Mucosa of stomach (tissue), 1 donor: ENCODE measurements around the gene ASIC3.

ENCODE experiments used
- H3K27me3 ChIP-seq: one replicate; pipeline ENCODE4 v1.7.0; 2013; ENCODE audit warnings: mild to moderate bottlenecking, low read length; ENCODE audit not compliant: control insufficient read depth, insufficient read depth
- H3K36me3 ChIP-seq: one replicate; pipeline ENCODE4 v1.7.0; 2013; ENCODE audit warnings: low read length; ENCODE audit not compliant: control insufficient read depth, insufficient read depth
- H3K4me1 ChIP-seq: one replicate; pipeline ENCODE4 v1.7.0; 2013; ENCODE audit warnings: mild to moderate bottlenecking, low read length; ENCODE audit not compliant: control insufficient read depth, insufficient read depth
- H3K4me3 ChIP-seq: one replicate; pipeline ENCODE4 v1.7.0; 2013; ENCODE audit warnings: low read length
- H3K9ac ChIP-seq: one replicate; pipeline ENCODE4 v1.7.0; 2013; ENCODE audit warnings: mild to moderate bottlenecking, low read length, moderate library complexity
- H3K9me3 ChIP-seq: one replicate; pipeline ENCODE4 v1.7.0; 2013; ENCODE audit warnings: mild to moderate bottlenecking, low read length, moderate library complexity; ENCODE audit not compliant: control insufficient read depth
- donor health status: Pancreatic carcinoma.

Gene ASIC3

GRCh38 chr7:151075662-151075971, 27.3 kb downstream of the ASIC3 start:
- Histone ChIP-seq H3K9me3 (no peaks in the 10 kb centered on the region), H3K36me3 (peaks cover 11% of the 10 kb centered on the region), H3K4me3 (no peak overlapping the region), H3K27me3 (no peaks in the 10 kb centered on the region), H3K9ac (no peak overlapping the region), H3K4me1 (peaks cover 24% of the 10 kb centered on the region)

DNA sequence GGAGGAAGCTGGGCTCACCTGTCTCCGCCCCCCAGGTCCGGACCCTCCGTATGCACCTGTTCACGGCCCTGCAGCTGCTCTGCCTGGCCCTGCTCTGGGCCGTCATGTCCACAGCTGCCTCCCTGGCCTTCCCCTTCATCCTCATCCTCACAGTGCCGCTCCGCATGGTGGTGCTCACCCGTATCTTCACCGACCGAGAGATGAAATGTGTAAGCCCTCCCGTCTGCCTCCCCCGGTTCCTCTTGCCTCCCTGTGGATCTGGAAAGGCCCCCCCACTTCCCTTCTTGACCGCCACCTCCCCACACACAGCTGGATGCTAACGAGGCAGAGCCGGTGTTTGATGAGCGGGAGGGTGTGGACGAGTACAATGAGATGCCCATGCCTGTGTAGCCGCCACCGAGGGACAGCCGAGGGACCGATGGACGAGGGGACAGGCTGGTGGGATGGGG, 27.7 kb downstream of the ASIC3 start:
- Histone ChIP-seq H3K4me3 (no peak overlapping the region), H3K9ac (no peak overlapping the region), H3K27me3 (no peaks in the 10 kb centered on the region), H3K36me3 (peaks cover 11% of the 10 kb centered on the region), H3K9me3 (no peaks in the 10 kb centered on the region), H3K4me1 (peaks cover 27% of the 10 kb centered on the region)

GRCh38 chr7:151076863-151077704, 28.8 kb downstream of the ASIC3 start:
- H3K36me3 ChIP-seq: peaks cover 11% of the 10 kb centered on the region
- H3K4me1 ChIP-seq: peaks cover 38% of the 10 kb centered on the region
- H3K4me3 ChIP-seq: no peak overlapping the region

GRCh38 chr7:151077705-151078232, 29.4 kb downstream of the ASIC3 start:
- peaks cover 45% of the 10 kb centered on the region for H3K4me1 ChIP-seq
- no peak overlapping the region for H3K4me3 ChIP-seq
- H3K27me3 ChIP-seq: no peaks in the 10 kb centered on the region
- no peaks in the 10 kb centered on the region for H3K9me3 ChIP-seq
- H3K9ac ChIP-seq: no peak overlapping the region
- peaks cover 11% of the 10 kb centered on the region for H3K36me3 ChIP-seq

More at GRCh38 chr7:151076863-151077704, 28.8 kb downstream of the ASIC3 start:
- no peak overlapping the region for H3K9ac ChIP-seq
- no peaks in the 10 kb centered on the region for H3K27me3 ChIP-seq
- no peaks in the 10 kb centered on the region for H3K9me3 ChIP-seq

DNA sequence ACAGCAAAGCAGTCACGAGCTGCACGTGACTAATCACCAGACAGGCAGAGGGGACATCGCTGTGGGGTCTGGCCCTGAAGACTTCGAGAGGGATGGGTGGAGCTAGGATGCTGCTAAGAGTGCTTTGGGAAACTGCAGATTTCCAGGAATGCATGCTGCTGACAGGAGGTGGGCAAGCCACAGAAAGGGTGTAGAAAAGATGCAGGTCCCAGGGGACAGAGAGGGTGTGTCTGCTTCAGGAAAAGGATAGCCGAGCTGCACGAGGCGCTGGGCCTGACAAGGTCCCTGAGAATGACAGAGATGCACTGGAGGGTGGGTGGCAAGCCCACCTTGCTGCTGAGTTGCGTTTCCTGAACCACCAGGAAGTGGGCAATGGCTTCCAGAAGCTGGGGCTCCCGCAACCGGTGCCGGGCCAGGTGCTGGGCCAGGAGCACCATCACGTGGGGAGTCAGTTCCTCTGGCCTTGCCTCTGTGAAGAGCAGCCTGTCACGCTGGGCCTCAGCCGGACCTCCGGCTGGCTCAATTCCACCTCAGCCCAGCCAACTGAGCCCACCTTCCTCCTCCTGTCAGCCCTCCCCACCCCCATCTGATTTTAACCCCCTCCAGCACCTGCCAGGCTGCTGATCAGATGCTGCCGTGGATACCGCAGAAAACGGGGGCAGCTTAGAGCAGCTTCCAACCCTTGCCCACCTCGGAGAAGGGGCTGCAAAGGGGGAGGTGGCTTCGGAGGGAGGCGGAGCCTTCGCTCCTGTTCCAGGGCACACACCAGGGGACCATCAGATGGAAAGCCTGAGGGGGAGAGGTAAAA, 30.1 kb downstream of the ASIC3 start:
- H3K4me1 ChIP-seq: peaks cover 45% of the 10 kb centered on the region
- H3K4me3 ChIP-seq: no peak overlapping the region
- peaks cover 11% of the 10 kb centered on the region for H3K36me3 ChIP-seq
- H3K27me3 ChIP-seq: no peaks in the 10 kb centered on the region
- no peak overlapping the region for H3K9ac ChIP-seq
- H3K9me3 ChIP-seq: no peaks in the 10 kb centered on the region

DNA sequence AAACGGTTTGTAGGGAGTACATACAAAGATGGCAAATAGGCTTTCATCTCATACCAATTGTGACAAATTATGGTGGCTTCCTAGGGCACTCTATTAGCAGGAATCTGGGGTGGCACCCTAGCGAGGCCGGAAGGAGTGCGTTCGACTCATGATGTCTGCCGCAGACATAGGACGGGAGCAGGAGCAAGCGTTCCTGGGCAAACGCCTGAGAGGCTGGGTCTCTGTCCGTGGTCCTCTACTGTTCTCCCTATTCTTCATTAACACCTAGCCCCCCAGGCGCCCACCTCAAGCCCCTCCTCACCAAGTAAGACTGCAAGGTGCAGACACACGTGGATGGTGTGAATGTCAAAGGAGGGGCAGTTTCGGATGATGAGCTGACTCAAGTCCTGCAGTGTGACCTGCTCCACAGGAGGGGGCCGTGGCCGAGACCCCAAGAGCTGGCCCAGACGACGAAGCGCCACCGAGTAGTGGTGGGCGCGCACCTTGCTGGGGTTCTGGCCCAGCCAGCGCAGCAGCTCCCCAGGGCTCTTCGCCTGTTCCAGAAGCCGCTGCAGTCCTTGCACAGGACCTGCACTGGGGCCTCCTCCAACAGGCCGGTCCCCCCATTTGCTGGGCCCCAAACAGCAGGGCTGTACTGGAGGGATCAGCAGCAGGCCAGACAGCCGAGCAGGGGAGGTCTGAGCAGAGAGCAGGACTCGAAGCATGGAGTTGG, 31.0 kb downstream of the ASIC3 start:
- no peaks in the 10 kb centered on the region for H3K27me3 ChIP-seq
- peak overlapping the region; percentile 80 for H3K4me3 ChIP-seq
- peak overlapping the region; percentile 90 for H3K9ac ChIP-seq
- H3K9me3 ChIP-seq: no peaks in the 10 kb centered on the region
- H3K36me3 ChIP-seq: peaks cover 11% of the 10 kb centered on the region
- H3K4me1 ChIP-seq: peaks cover 50% of the 10 kb centered on the region

GRCh38 chr7:151080067-151080521, 31.8 kb downstream of the ASIC3 start:
- Histone ChIP-seq H3K9me3 (no peaks in the 10 kb centered on the region), H3K4me3 (peak overlapping the region; percentile 80), H3K27me3 (no peaks in the 10 kb centered on the region), H3K4me1 (peaks cover 54% of the 10 kb centered on the region), H3K36me3 (peaks cover 5% of the 10 kb centered on the region), H3K9ac (peak overlapping the region; percentile 90)

GRCh38 chr7:151080522-151081169, 32.3 kb downstream of the ASIC3 start, which contains the start of gene FASTK:
Gene FASTK (minus strand): TSS chr7:151080809. CDS start chr7:151080766, 43 bp downstream.
- Histone ChIP-seq H3K9ac (peak within 1 kb of the TSS; percentile 90), H3K9me3 (no peaks in the 10 kb centered on the region), H3K27me3 (no peaks in the 10 kb centered on the region), H3K36me3 (no peaks in the 10 kb centered on the region), H3K4me1 (peaks cover 59% of the 10 kb centered on the region), H3K4me3 (peak within 1 kb of the TSS; percentile 80)

DNA sequence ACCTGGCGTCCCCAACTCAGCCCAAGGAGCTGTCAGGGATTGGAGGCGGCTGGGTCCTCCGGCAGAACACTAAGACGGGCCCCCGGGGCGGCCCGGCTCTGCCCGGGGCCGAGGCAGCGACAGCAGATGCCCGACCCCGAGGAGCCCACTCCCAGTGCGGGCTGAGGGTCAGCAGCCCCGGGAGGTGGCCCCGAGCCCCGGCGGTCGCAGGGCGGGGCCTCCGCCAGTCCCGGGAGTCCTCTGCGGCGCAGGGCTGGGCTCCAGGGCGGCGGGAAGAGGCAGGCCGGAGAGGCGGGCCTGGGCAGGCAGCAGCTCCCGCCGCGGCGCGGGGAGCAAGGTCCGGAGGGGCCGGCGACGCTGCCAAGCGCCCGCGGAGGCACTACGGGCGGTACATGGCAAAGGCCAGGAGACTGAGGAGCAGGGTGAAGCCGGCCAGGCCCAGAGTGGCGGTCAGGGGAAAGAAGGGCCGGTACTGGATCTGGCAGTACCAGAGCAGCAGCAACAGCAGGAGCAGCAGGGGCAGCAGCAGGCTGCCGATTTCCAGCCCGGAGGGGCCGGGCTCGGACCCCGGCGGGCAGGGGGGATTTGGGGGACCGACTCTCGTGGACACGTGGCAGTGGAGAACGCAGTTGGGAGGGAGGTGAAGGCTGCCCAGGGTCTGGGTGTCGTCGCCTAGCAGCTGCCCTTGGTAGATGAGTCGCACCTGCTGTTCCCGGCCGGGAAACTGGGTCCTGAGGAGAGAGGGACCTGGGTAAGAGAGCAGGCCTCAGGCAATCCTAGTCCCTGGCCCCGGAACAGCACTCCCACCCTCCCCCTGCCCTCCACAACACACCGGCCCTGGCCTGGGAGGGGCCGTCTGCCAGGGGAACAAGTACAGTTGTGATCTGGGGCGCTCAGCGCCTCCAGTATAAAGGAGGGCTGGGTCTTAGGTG, 33.1 kb downstream of the ASIC3 start:
- Histone ChIP-seq H3K4me1 (peaks cover 62% of the 10 kb centered on the region), H3K36me3 (no peaks in the 10 kb centered on the region), H3K9me3 (no peaks in the 10 kb centered on the region), H3K27me3 (no peaks in the 10 kb centered on the region), H3K4me3 (peak overlapping the region; percentile 24), H3K9ac (peak overlapping the region; percentile 90)

DNA sequence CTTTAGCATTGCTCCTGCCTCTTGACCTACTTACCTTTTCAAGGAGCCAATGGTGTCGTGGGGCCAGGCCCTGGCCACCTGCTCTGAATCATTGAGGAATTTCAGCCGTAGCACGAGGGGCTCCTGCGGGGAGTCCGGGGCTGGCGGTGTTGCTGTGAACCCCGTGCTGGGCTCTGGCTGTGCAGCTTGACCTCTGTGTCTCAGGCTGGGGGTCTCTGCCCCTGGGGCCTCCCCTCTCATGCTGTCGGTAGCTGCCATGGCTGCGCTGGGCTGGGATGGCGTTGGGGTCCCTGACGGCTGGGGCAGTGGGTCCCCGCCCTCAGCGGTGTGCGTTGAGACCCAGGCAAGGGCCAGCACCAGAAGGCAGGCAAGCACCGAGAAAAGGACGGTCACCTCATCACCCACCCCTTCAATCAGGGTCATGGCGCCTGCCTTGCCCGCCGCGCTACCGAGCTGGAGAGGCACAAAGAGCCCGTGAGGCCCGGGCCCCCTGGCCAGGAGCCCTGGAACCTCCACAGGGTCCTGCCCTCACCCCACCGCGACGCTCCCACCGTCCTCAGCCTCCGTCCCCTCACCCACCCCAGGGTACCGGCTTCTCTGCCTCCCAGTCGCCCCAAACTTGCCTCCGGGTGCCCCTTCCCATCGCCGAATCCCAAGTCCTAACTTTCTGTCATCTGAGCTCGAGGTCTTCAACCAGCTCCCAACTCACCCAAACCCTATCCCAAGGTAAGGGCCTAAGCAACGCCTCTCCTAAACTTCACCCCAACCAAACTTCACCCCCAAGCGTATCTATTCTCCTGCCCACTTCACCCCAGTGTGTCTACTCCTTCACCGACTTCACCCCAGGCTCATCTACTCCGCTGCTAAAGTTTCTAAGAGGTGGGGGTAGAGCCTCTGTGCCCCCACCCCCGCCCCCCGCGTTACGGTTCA, 34.1 kb downstream of the ASIC3 start:
- peak overlapping the region; percentile 90 for H3K9ac ChIP-seq

More for the DNA sequence above, 34.1 kb downstream of the ASIC3 start:
- H3K4me1 ChIP-seq: peaks cover 61% of the 10 kb centered on the region
- H3K27me3 ChIP-seq: no peaks in the 10 kb centered on the region
- no peaks in the 10 kb centered on the region for H3K9me3 ChIP-seq
- peak overlapping the region; percentile 97 for H3K4me3 ChIP-seq
- no peaks in the 10 kb centered on the region for H3K36me3 ChIP-seq
